Loucy (cell line): ENCODE results near the gene FBLN5.

Experiments
- CTCF ChIP-seq: fragments of 200-600 bp; sonication (generic); conservative IDR thresholded peaks from 2 replicates; pipeline ENCODE4 v1.5.1; 2014; ENCODE audit warnings: mild to moderate bottlenecking, antibody characterized with exemption, low read length
- EZH2phosphoT487 ChIP-seq: fragments of 200-600 bp; IDR thresholded peaks from 2 replicates; pipeline ENCODE4 v1.6.1; 2018; ENCODE audit warnings: antibody characterized with exemption, mild to moderate bottlenecking, moderate library complexity, borderline replicate concordance

DNA sequence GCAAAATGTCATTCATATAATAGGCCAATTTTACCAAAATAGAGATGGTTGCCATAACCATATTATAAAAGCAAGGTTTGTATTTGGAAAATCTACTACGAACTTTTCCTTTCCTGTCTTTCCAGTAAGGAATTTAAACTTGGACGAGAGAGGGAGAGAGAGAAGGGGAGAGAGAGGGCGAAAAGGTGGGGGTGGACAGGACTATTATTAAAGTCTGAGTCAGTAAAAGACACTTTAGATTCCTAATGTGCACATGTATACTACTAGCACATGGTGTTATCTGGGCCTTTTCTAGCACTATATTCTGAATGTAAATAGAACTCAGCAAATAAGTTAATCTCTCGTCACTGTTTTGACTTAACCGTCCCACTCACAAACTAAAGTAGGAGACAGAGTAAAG is 30.4 kb upstream of the FBLN5 start:
- TF ChIP-seq CTCF (no peak), EZH2phosphoT487 (no peak)
